Activated naive CD4-positive, alpha-beta T cell treated with anti-CD3 and anti-CD28 coated beads, Interleukin-2, amount 50 U/mL, for 24 hours (primary cell): ENCODE results near the gene PRRC2B.
A peak's percentile ranks its signal among the peaks of the same experiment; 100 is the strongest.
"Not testable (repeated sequence)": the region's sequence is repeated elsewhere in the genome, so short reads cannot be mapped to it uniquely, and the experiment has no call there.

Experiments used
- H3K27ac Mint-ChIP-seq: one replicate; pipeline ENCODE4 v1.8.0; 2021; ENCODE audit warnings: mild to moderate bottlenecking, mixed read lengths
- H3K27me3 Mint-ChIP-seq: one replicate; pipeline ENCODE4 v1.8.0; 2021; ENCODE audit warnings: mixed read lengths
- H3K36me3 Mint-ChIP-seq: one replicate; pipeline ENCODE4 v1.8.0; 2021; ENCODE audit warnings: mixed read lengths
- H3K4me1 Mint-ChIP-seq: one replicate; pipeline ENCODE4 v1.8.0; 2021; ENCODE audit warnings: mixed read lengths
- H3K4me3 Mint-ChIP-seq: one replicate; pipeline ENCODE4 v1.8.0; 2021; ENCODE audit warnings: mild to moderate bottlenecking, mixed read lengths
- H3K9me3 Mint-ChIP-seq: one replicate; pipeline ENCODE4 v1.8.0; 2021; ENCODE audit warnings: mixed read lengths

Gene PRRC2B

DNA sequence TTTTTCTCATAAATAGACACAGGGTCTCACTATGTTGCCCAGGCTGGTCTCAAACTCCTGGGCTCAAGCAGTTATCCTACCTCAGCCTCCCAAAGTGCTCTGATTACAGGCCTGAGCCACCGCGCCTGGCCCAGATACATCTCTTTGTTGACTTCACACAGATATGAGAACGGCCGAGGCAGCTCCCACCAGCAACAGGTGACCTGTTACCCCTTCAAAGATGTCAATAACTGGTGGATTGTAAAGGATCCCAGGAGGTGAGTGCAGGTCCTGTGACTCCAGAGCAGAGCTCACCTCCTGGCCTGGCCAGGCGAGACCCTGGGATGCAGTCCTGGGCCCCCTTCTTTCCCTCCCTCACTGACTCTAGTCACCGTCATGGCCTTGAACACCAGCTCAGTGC is 118.0 kb downstream of the PRRC2B start:
- Mint-ChIP-seq H3K36me3 (peaks cover 11% of the 10 kb centered on the region), H3K4me3 (no peak overlapping the region), H3K27me3 (no peaks in the 10 kb centered on the region), H3K27ac (no peak overlapping the region), H3K4me1 (no peaks in the 10 kb centered on the region), H3K9me3 (no peaks in the 10 kb centered on the region)

DNA sequence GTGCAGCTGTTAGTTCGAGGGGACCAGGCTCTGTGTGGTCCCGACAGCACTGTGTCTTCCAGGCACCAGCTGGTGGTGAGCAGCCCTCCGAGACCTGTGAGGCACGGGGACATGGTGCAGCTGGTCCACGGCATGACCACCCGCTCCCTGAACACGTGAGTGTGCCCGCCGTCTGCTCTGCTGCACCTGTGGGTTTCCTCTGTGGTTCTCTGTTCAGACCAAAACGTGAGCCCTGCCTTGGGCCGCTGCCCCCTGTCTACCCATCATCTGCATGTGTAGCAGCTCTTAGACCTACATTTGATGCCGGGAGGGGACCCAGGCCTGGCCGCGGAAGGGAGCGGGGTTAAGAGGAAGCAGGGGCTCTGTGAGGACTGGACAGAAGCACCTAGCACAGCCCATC is 119.3 kb downstream of the PRRC2B start:
- Mint-ChIP-seq H3K4me3 (no peak overlapping the region), H3K27me3 (no peaks in the 10 kb centered on the region), H3K36me3 (peaks cover 11% of the 10 kb centered on the region), H3K27ac (no peak overlapping the region), H3K9me3 (no peaks in the 10 kb centered on the region), H3K4me1 (no peaks in the 10 kb centered on the region)

DNA sequence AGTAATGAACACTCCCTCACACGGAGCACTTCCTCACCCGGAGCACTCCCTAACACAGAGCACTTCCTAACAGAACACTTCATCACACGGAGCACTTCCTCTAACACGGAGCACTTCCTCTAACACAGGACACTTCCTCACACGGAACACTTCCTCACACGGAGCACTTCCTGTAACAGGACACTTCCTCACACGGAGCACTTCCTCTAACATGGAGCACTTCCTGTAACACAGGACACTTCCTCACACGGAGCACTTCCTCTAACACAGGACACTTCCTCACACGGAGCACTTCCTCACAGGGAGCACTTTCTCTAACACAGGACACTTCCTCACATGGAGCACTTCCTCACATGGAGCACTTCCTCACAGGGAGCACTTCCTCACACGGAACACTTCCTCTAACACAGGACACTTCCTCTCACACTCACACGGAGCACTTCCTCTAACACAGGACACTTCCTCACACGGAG is 121.7 kb downstream of the PRRC2B start:
- H3K27ac Mint-ChIP-seq, H3K4me3 Mint-ChIP-seq, H3K36me3 Mint-ChIP-seq, H3K27me3 Mint-ChIP-seq, H3K9me3 Mint-ChIP-seq, H3K4me1 Mint-ChIP-seq: not testable (repeated sequence)

DNA sequence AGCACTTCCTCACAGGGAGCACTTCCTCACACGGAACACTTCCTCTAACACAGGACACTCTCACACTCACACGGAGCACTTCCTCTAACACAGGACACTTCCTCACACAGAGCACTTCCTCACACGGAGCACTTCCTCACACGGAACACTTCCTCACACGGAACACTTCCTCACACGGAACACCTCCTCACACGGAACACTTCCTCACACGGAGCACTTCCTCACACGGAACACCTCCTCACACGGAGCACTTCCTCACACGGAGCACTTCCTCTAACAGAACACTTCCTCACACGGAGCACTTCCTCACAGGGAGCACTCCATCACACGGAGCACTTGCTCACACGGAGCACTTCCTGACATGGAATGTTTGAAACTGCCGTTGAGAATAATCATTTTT is 122.2 kb downstream of the PRRC2B start:
- H3K4me3 Mint-ChIP-seq = no peak overlapping the region
- H3K36me3 Mint-ChIP-seq = no peaks in the 10 kb centered on the region
- no peaks in the 10 kb centered on the region for H3K4me1 Mint-ChIP-seq
- no peak overlapping the region for H3K27ac Mint-ChIP-seq
- no peaks in the 10 kb centered on the region for H3K9me3 Mint-ChIP-seq
- no peaks in the 10 kb centered on the region for H3K27me3 Mint-ChIP-seq

DNA sequence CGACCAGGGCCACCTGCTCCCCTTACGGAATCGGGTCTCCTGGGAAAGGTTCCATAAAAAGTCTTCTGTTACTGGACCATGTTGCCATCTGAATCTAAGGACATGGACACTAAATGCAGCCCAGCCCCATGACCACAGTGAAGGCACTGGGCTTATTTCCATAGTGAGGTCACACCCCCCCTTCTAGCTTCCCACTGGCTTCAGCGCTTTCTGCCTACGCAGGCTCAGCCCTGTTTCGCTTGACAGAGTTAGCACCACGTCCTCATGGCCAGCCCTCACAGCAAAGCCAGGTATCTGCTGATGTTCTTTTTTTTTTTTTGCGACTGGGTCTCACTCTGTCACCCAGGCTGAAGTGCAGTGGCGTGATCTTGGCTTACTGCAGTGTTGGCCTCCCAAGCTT is 123.0 kb downstream of the PRRC2B start:
- no peaks in the 10 kb centered on the region for H3K9me3 Mint-ChIP-seq
- no peak overlapping the region for H3K27ac Mint-ChIP-seq
- no peaks in the 10 kb centered on the region for H3K36me3 Mint-ChIP-seq
- no peaks in the 10 kb centered on the region for H3K27me3 Mint-ChIP-seq
- no peak overlapping the region for H3K4me3 Mint-ChIP-seq
- no peaks in the 10 kb centered on the region for H3K4me1 Mint-ChIP-seq

DNA sequence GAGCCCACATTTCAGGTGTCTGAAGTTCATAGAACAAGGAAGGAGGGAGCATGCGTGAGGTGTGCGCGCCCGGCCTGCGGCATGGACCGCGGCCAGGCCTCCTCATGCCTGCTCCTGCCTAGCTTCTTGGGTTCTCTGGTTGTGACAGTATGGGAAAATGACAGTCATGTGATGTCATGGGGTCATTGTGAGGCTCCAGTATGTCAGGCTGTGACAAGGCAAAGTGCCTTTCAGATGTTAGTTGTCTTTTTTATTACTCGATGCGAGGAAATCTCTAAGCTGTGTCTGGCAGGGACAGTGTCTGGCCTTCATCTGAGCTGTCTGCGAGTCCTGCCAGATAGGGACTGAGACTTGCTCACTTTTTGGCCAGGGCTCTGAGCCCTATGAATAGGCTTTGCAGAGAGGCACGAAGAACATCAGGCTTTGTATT is 123.9 kb downstream of the PRRC2B start:
- H3K4me3 Mint-ChIP-seq = no peak overlapping the region
- no peaks in the 10 kb centered on the region for H3K4me1 Mint-ChIP-seq
- no peaks in the 10 kb centered on the region for H3K36me3 Mint-ChIP-seq
- H3K9me3 Mint-ChIP-seq = no peaks in the 10 kb centered on the region
- peak overlapping the region; percentile 8 for H3K27ac Mint-ChIP-seq
- H3K27me3 Mint-ChIP-seq = no peaks in the 10 kb centered on the region

DNA sequence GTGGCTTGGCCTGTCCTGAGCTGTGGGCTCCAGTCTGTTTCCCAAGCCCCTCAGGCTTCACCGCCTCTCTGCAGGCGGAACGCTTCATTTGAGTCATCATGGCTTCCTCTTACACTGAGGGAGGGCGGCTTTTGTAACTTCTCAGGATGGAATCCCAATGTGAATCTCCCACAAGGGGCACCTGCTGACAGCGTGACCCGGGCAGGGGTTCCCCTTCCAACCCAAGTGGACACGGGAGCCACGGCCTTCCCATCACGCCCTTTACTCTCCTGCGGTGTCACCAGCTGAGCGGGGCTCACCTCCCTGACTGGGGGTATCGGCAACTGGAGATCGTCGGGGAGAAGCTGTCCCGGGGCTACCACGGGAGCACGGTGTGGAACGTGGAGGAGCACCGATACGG is 124.7 kb downstream of the PRRC2B start:
- Mint-ChIP-seq H3K4me3 (no peak overlapping the region), H3K36me3 (no peaks in the 10 kb centered on the region), H3K27ac (no peak overlapping the region), H3K9me3 (no peaks in the 10 kb centered on the region), H3K27me3 (no peaks in the 10 kb centered on the region), H3K4me1 (no peaks in the 10 kb centered on the region)

DNA sequence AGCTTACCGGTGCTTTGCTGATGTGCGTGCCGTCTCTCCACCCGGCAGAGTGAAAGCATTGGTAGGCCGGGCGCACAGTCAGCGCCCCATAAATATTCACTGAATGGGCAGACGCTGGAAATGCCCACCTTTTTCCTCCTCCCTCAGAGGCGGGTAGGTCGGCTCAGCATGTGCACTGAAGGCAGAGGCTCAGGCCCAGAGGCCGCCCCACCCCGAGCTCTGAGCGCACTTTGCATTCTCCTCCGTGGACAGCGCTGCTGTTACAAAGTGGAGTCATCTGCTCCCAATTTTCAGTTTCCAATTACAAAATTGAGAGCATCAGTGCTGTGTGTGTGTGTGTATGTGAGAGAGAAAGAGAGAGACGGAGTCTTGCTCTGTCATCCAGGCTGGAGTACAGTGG is 126.6 kb downstream of the PRRC2B start:
- H3K4me1 Mint-ChIP-seq = peaks cover 3% of the 10 kb centered on the region
- H3K27me3 Mint-ChIP-seq = no peaks in the 10 kb centered on the region
- H3K9me3 Mint-ChIP-seq = no peaks in the 10 kb centered on the region
- H3K36me3 Mint-ChIP-seq = no peaks in the 10 kb centered on the region
- no peak overlapping the region for H3K27ac Mint-ChIP-seq
- no peak overlapping the region for H3K4me3 Mint-ChIP-seq

DNA sequence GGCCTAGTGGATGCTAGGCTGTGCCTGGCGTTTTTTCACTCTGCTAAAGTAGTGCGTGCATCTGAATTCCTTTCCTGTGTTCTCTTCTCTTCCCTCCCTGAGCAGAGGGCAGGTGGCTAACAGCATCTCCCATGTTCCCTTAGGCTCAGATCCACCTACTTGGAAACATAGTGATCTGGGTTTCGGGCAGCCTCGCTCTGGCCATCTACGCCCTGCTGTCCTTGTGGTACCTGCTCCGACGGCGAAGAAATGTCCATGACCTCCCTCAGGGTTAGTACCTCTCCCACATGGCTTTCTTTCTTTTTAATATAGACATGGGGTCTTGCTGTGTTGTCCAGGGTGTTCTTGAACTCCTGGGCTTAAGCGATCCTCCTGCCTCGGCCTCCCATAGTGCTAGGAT is 127.3 kb downstream of the PRRC2B start:
- no peaks in the 10 kb centered on the region for H3K36me3 Mint-ChIP-seq
- no peak overlapping the region for H3K27ac Mint-ChIP-seq
- peaks cover 3% of the 10 kb centered on the region for H3K4me1 Mint-ChIP-seq
- H3K27me3 Mint-ChIP-seq = no peaks in the 10 kb centered on the region
- H3K4me3 Mint-ChIP-seq = no peak overlapping the region
- H3K9me3 Mint-ChIP-seq = no peaks in the 10 kb centered on the region

DNA sequence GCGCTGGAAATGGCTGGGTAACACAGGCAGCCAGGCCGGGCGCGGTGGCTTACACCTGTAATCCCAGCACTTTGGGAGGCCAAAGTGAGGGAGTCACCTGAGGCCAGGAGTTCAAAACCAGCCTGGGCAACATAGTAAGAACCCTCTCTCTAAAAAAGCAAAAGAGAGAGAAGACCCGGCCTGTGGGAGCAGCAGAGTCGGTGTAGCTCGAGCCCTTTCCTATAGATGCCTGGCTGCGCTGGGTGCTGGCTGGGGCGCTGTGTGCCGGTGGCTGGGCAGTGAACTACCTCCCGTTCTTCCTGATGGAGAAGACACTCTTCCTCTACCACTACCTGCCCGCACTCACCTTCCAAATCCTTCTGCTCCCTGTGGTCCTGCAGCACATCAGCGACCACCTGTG is 127.9 kb downstream of the PRRC2B start:
- Mint-ChIP-seq H3K9me3 (no peaks in the 10 kb centered on the region), H3K4me1 (peaks cover 3% of the 10 kb centered on the region), H3K27ac (no peak overlapping the region), H3K27me3 (no peaks in the 10 kb centered on the region), H3K36me3 (peaks cover 3% of the 10 kb centered on the region), H3K4me3 (no peak overlapping the region)

DNA sequence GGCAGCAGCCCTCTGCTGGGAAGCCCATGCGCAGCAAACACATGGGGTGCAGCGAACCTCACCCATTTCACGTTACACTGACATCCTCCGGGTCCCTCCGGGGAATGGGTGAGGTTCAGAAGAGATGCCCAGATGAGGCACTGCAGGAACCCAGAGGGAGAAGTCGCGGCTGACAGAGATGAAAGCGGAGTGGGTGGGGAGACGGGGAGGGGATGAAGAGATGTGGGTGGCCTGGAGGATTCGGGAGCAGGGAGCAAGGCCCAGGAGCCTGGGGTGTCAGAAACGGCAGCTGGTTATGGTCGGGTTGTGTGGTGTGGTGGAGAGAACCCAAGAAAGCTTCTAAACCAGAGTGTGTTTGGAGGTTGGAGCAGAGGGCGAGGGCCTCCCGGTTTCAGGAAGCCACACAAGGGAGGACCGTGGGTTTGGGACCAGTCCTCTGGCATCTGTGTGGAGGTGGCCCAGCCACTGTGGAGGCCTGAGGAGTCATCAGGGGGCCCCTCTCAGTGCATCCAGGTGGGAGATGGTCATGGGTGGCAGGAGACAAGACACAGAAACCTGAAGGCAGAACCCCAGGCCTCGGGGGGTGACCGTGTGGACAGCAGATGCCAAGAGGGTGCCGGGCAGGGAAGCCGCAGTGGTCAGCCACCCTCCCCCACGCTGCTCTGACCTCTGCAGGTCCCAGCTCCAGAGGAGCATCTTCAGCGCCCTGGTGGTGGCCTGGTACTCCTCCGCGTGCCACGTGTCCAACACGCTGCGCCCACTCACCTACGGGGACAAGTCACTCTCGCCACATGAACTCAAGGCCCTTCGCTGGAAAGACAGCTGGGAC is 128.6 kb downstream of the PRRC2B start:
- Mint-ChIP-seq H3K36me3 (peaks cover 3% of the 10 kb centered on the region), H3K27me3 (no peaks in the 10 kb centered on the region), H3K4me3 (no peak overlapping the region), H3K27ac (no peak overlapping the region), H3K4me1 (peaks cover 3% of the 10 kb centered on the region), H3K9me3 (no peaks in the 10 kb centered on the region)

DNA sequence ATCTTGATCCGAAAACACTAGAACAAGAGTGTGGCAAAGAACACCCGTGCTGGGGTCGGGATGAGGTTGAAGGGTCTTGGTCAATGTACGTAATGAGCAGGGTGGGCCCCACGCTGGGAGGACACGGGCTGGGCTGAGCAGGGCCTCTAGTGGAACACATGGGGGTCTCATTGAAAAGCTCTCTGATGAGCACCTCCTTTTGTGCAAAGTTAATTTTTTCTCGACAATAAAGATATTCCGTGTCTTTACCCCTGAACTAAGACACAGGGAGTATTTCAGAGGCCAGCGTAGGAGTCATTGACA is 129.2 kb downstream of the PRRC2B start:
- Mint-ChIP-seq H3K36me3 (peaks cover 3% of the 10 kb centered on the region), H3K4me1 (peaks cover 3% of the 10 kb centered on the region), H3K27ac (no peak overlapping the region), H3K4me3 (no peak overlapping the region), H3K27me3 (no peaks in the 10 kb centered on the region), H3K9me3 (no peaks in the 10 kb centered on the region)

DNA sequence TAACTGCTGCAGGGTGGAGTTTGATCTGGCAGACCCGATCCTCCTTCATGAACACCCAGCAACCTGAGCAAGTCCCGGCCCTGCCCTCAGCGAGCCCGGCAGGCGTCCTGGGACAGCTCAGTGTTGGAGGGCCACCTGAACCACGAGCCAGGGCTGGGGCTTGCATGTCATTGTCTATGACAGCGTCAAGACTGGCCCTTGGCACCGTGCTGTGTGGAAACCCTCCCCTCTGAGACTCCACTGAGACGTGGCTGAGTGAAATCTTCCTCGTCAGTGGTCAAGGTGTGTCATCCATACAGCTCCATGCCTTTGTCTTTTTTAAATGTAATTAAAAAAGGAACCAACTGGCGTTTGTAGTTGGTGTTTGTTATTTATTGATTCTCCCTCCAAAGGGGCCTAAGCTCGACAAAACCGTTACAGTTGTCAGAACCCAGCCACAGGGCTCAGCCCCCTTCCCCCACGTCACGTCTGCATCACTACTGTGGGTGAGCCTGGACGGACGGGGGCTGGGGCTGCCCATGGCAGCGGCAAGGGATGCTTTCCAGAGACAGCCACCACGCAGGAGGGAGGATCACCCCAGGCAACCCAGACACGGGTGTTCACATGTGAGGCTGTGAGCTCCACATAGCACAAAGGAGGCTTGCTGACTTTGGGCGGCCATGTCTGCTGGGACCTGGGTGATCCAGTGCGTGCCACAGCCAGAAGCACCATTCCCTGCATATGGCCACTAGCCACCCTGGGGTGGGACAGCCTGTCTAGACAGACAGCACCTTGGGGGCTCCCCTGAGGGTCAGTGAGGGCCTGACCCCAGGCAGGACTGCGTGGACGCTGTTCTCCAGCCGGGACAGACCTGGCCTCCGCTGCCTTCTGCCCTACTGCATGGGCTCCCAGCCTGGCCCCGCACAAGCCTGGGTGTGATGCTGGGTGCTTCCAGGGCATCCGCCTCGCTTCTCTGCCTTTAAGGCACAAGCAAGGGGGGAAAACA is 129.9 kb downstream of the PRRC2B start:
- Mint-ChIP-seq H3K27ac (no peak overlapping the region), H3K4me1 (peaks cover 7% of the 10 kb centered on the region), H3K9me3 (no peaks in the 10 kb centered on the region), H3K27me3 (no peaks in the 10 kb centered on the region), H3K36me3 (peaks cover 3% of the 10 kb centered on the region), H3K4me3 (no peak overlapping the region)

DNA sequence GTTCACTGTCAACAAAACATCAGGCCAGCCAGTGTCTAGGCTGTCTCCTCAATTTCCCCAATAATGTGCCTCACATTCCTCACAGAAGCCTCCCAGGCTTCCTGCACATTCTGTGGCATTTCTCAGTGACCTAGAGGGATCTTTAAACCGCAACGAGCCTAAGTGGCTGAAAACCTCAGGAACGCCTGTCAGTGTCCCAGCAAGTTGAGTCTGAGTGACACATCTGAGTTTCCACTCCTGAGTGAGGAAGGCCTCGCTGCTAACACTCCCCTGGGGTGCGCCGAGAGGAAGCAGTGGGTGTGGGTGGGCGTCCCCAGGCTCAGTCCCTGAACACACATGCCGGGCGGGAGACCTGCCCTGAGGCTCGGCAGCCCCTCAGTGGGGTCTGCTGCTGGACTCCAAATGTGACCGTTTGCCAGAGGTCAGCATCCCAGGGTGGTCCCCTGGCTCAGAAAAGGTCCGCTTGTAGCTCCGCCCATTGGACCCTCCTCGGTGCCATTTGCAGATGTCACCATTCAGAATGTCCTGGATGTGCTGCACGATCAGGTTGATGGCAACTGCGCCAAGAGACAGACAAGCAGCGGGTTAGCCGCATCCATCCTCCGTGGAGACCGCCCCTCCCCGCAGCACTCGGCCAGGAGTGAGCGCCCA is 130.9 kb downstream of the PRRC2B start:
- H3K36me3 Mint-ChIP-seq = peaks cover 3% of the 10 kb centered on the region
- no peak overlapping the region for H3K27ac Mint-ChIP-seq
- no peaks in the 10 kb centered on the region for H3K9me3 Mint-ChIP-seq
- H3K4me1 Mint-ChIP-seq = peaks cover 11% of the 10 kb centered on the region
- H3K4me3 Mint-ChIP-seq = no peak overlapping the region
- no peaks in the 10 kb centered on the region for H3K27me3 Mint-ChIP-seq

DNA sequence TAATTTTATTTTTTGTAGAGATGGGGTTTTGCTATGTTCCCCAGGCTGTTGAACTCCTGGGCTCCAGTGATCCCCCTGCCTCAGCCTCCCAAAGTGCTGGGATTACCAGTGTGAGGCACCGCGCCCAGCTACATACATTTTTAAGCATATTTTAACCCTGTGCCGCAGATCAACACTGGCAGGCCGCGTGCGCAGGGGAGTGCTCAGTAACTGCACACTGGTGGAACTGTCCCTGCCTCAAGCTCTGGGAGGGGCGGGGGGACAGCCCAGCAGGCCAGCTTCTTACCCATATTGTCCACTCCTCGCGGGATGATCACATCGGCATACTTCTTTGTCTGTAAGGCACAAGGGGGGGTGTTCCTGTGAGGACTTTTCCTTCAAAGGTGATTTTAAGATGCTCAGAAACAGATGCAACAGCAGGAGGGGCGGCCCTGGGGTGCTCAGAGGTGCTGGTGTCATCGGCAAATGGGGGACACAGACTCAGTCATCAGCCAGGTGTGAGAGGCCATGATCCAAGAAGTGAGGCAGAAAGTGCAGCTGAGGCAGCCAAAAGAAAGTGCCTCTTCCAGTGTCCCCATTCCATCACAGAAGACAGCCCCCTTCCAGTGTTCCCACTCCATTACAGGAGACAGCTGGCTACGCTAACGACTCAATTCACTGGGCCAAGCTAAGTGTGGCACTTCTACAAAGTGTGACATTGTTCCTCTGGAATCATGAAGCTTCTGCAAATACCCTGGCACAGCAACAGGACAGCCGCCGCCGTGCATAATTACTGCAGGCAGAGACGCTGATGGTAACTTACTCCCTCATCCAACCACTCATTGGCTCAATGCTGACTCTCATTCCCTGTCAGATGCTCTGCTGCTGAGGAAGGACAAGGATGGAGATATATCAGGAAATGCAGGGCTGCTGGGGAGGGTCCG is 132.0 kb downstream of the PRRC2B start:
- H3K36me3 Mint-ChIP-seq = peaks cover 3% of the 10 kb centered on the region

More for the DNA sequence above, 132.0 kb downstream of the PRRC2B start:
- Mint-ChIP-seq H3K27ac (no peak overlapping the region), H3K9me3 (no peaks in the 10 kb centered on the region), H3K27me3 (no peaks in the 10 kb centered on the region), H3K4me3 (no peak overlapping the region), H3K4me1 (peaks cover 13% of the 10 kb centered on the region)
